Erythroblast (primary cell): ENCODE measurements around the gene TMEM61.

Experiments
- DNase-seq, 2 experiments: peaks; one replicate each; lab custom pipeline; 2025; lab: John Stamatoyannopoulos, UW
- GATA1 ChIP-seq: IDR thresholded peaks from 2 replicates; pipeline ENCODE4 v1.6.1; 2011; ENCODE audit warnings: low read depth, mild to moderate bottlenecking, control low read depth, low read length, moderate library complexity
- POLR2A ChIP-seq: IDR thresholded peaks from 2 replicates; pipeline ENCODE4 v1.6.1; 2011; ENCODE audit warnings: mild to moderate bottlenecking, low read length

Gene TMEM61

DNA sequence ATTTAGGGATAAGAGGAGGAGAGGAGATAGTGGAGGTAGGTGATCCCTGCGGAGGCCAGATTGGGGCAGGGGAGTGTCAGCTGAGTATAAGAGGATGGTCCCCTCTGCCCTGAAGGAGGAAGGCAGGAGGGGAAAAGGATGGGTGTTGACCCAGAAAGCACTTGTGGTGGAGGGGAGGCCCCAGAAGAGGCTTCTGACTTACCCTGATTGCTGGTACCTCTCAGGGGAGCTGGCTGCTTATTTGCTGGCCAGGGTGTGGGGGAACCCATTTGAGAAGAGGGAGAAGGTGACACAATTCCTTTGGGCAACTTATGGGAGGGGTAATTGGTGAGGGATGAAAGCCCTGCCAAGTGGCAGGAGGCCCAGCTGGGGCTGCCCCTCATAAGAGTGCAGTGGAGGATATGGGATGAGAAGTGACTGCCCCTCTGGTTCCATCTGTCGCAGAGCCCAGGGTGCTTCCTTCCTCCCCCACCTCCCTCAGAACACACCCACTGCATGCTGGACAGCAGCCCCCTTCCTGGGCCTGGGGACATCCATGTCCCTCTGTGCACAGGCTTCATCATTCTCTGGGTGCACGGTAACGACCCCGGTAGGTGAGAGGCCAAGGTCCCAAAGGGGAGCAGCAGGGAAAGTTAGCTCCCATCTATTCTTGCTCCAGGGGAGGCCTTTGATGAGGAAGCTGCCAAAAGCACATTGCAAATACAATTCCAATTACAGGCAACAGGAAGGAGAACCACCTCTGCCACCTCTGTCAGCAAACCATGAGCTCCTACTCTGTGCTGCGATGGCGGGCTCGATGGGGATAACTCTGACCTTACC is 57.5 kb downstream of the TMEM61 start:
- no peak for DNase-seq
- no peak for TF ChIP-seq POLR2A
- TF ChIP-seq GATA1 = no peak

DNA sequence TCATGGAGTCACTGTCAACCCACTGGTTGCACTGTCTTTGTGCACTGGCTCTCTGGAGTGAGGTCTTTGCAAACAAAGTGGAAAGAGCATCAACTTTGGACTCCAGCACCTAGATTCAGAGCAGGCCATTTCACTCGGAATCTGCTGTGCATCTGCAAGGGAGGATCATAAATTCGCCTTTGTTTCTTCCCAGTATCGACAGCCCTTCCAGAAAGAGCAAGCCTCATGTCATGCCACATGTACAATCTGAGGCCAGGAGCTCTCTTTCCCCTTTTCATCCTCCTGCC is 58.1 kb downstream of the TMEM61 start:
- TF ChIP-seq POLR2A = no peak
- no peak for TF ChIP-seq GATA1
- no peak for DNase-seq

DNA sequence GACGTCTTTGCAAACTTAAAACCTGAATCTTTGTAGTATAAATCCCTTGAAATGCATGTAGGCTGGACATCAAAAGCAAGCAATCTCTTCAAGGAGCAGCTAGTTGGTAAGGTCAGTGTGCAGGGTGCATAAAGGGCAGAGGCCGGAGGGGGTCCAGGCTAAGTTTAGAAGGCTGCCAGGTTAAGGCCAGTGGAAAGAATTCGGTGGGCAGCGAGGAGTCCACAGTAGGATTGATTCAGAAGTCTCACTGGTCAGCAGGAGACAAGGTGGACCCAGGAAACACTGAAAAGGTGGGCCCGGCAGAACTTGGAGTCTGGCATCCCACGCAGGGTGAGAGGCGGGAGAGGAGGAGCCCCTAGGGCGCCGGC is 58.5 kb downstream of the TMEM61 start:
- TF ChIP-seq POLR2A = no peak
- no peak for DNase-seq

DNA sequence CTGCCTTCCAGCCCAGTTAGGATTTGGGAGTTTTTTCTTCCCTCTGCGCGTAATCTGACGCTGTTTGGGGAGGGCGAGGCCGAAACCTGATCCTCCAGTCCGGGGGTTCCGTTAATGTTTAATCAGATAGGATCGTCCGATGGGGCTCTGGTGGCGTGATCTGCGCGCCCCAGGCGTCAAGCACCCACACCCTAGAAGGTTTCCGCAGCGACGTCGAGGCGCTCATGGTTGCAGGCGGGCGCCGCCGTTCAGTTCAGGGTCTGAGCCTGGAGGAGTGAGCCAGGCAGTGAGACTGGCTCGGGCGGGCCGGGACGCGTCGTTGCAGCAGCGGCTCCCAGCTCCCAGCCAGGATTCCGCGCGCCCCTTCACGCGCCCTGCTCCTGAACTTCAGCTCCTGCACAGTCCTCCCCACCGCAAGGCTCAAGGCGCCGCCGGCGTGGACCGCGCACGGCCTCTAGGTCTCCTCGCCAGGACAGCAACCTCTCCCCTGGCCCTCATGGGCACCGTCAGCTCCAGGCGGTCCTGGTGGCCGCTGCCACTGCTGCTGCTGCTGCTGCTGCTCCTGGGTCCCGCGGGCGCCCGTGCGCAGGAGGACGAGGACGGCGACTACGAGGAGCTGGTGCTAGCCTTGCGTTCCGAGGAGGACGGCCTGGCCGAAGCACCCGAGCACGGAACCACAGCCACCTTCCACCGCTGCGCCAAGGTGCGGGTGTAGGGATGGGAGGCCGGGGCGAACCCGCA is 59.1 kb downstream of the TMEM61 start, which contains the start of gene PCSK9:
Gene PCSK9, plus strand, starts transcription at position 207 of the 741 bp plus-strand sequence. Its CDS starts 290 bp downstream, at position 497.
- peak; percentile 38 to 56 for DNase-seq
- TF ChIP-seq POLR2A = peak; percentile 58
- TF ChIP-seq GATA1 = no peak

DNA sequence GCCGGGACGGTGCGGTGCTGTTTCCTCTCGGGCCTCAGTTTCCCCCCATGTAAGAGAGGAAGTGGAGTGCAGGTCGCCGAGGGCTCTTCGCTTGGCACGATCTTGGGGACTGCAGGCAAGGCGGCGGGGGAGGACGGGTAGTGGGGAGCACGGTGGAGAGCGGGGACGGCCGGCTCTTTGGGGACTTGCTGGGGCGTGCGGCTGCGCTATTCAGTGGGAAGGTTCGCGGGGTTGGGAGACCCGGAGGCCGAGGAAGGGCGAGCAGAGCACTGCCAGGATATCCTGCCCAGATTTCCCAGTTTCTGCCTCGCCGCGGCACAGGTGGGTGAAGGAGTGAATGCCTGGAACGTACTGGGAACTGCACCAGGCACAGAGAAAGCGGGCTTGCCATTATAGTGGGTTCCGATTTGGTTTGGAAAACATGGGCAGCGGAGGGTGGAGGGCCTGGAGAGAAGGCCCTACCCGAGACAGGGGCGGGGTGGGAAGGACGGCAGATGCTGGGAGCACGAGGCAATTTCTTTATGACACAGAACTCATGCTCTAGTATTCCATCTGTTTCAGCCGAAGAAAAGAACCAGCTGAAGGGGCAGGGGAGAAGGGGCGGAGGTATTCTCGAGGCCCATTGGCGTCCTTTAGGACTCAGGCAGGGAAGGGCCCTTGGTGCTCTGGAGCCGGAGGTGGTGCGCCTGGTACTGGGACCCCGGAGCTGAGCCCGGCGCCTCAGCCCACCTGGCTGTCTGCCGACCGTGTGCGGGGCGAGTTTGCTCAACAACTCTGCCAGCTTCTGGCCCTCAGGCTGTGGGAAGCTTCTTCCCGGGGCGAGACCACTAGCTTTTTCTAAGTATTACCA is 59.9 kb downstream of the TMEM61 start:
- DNase-seq = no peak
- TF ChIP-seq POLR2A (no peak), GATA1 (no peak)

DNA sequence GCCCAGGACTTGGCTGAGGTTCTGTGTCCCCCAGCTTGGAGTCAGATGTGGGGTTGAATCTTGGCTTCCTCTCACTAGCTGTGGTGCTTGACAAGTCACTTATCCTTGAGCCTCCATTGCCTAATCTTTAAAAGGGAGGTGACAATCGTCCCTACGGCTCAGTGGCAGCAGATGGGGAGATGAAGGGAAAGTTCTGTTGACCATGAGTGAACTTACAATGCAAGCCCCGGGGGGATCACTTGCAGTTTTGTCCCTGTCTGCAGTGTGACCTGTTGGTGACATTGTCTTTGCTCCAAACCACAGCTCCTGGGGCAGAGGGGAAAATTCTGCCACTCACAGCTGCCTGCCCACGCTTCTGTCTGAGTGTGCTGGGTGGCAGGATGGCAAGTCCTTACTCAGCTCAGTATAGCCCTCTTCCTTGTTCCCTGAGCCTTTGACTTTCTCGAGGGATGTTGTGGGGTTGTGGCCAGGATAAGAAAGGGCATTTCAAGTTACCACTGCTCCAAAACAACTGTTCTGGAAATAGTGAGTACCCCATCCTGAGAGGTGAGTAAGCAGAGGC is 60.6 kb downstream of the TMEM61 start:
- no peak for TF ChIP-seq GATA1
- TF ChIP-seq POLR2A = no peak
- DNase-seq = peak in 1 of 2 experiments; percentile 12

DNA sequence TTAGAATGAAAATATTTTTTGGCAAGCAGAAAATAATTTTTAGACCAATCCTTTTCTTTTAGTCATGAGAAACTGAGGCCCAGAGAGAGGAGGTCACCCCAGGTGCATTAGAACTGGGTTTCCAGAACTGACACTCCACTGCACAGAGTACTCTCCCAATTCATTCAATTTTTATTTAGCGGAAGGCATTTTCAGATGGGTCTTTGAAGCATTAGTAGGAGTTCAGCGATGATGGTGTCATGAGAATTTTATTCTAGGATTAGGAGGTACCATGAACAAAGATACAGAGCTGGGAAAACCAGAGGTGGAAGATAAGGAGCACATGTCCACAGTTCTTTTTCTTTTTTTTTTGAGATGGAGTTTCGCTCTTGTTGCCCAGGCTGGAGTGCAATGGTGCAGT is 61.2 kb downstream of the TMEM61 start:
- no peak for DNase-seq
- TF ChIP-seq POLR2A (no peak), GATA1 (no peak)
